Sigmoid colon (tissue), 4 donors: ENCODE results near the gene TTC39A.

ENCODE experiments used
- EP300 ChIP-seq, 4 donors: sonication (generic); formaldehyde crosslinking; IDR thresholded peaks; one replicate each; pipeline ENCODE4 v1.6.1; 2017; ENCODE audit warnings: antibody characterized with exemption in 4 of 4
- POLR2AphosphoS5 ChIP-seq, 4 donors: sonication (generic); formaldehyde crosslinking; IDR thresholded peaks; one replicate each; pipeline ENCODE4 v1.6.1; 2017; ENCODE audit warnings: antibody characterized with exemption in 4 of 4
- TF ChIP-seq, protein P1 (sequence below), 4 experiments: fragments of 450-650 bp in 3 of 4; fragments of 200-600 bp in 1 of 4; IDR thresholded peaks; one replicate each; pipeline ENCODE4 v1.5.1; 2016 to 2019; ENCODE audit warnings: antibody characterized with exemption in 4 of 4, mild to moderate bottlenecking in 3 of 4, moderate library complexity in 2 of 4

DNA sequence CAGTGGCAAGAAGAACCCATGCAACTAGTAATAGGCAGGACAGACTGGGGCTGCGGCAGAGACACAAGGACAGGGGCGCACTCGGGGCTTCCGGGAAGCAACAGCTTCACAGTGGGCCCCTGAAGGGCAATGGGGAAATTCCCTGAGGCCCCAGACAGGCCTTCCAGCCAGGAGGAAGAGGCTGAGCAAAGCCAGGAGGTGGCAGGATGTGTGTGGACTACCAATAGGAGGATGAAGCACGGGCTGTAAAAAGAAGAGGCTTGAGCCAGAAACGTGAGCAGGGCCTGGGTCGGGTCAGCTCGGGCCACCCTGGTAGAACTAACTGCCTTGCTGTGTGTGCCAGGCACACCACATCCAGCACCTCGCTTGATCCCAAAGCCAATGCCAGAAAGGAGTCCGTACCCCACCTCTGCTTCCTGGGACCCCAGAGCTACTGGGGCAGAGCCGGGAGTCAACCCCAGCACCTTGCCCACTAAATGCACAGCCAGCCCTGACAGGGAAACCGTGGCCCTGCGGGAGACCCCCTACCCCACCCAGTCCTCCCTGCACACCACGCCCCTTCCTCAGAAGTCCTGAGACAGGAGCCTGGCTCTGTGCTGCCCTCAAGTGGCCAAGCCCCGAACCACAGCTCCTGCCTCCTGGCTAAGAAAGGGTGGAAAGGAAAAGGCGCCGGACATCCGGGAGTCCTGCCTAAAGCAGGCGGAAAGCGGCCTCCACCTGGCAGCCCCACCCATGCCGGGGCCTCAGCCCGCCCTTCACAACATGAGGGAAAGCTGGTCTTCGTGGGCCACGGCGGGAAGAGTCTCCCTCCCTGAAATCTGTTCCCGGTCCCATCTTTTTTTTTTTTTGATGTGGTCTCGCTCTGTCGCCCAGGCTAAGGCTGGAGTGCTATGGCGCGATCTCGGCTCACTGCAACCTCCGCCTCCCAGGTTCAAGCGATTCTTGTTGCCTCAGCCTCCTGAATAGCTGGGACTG is 33.7 kb downstream of the TTC39A start:
- TF ChIP-seq POLR2AphosphoS5 (IDR thresholded peaks at IDR 0.05) (peak in 2 of 4 donors; percentile 29 to 38), EP300 (IDR thresholded peaks at IDR 0.05) (no peak)
- TF ChIP-seq, protein P1, sequence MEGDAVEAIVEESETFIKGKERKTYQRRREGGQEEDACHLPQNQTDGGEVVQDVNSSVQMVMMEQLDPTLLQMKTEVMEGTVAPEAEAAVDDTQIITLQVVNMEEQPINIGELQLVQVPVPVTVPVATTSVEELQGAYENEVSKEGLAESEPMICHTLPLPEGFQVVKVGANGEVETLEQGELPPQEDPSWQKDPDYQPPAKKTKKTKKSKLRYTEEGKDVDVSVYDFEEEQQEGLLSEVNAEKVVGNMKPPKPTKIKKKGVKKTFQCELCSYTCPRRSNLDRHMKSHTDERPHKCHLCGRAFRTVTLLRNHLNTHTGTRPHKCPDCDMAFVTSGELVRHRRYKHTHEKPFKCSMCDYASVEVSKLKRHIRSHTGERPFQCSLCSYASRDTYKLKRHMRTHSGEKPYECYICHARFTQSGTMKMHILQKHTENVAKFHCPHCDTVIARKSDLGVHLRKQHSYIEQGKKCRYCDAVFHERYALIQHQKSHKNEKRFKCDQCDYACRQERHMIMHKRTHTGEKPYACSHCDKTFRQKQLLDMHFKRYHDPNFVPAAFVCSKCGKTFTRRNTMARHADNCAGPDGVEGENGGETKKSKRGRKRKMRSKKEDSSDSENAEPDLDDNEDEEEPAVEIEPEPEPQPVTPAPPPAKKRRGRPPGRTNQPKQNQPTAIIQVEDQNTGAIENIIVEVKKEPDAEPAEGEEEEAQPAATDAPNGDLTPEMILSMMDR (IDR thresholded peaks at IDR 0.05): peak; percentile 70 to 97 (median 92)
